Fibroblast of upper back skin (primary cell): ENCODE measurements around the gene COG6.

Experiments
- DNase-seq: peaks from one replicate; pipeline ENCODE4 v3.0.0-alpha.2; 2013

Gene COG6

DNA sequence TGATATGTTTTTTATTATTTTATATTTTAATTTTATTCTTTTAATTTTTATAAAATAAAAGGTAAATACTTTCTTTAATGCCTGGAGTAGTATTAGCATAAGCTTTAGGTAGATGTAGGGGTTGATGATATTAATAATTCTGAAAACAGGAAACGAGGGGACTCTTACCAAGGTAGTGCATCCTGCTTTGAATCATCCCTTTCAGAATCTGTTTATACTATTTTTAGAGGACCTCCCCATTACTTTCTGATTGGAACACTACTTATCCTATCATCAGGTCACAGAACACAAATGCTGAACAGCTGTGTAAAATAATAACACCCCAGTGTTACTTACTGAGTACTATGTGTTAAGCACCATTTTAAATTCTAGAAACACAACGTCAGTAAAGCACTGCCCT, 27.3 kb downstream of the COG6 start:
- DNase-seq, result no peak

DNA sequence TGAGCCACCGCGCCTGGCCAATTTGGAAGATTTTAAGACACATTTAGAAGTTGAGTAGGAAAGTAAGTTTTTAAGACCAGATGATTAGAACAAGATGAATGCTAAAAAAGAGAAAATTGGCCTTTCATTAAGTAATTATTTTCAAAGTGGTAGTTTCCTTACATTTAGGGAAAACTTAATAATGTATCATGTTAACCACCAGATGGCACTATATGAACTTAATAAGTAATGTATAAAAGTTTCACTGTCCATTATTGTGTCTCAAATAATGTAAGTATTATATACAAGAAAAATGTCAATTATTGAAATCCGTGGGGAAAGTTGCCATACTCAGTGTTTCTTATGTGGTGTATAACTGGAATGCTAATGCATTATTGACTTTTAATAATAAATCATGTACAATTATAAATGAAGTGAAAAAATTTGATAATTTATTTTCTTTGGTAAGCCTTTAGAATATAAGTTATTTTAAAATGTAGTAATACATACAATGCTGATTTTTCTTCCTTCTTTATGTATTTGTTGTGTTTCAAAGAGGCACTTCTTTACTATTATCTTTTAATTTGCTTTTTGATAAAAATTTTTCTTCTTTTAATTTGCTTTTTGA, 29.2 kb downstream of the COG6 start:
- DNase-seq, result peak; percentile 54

DNA sequence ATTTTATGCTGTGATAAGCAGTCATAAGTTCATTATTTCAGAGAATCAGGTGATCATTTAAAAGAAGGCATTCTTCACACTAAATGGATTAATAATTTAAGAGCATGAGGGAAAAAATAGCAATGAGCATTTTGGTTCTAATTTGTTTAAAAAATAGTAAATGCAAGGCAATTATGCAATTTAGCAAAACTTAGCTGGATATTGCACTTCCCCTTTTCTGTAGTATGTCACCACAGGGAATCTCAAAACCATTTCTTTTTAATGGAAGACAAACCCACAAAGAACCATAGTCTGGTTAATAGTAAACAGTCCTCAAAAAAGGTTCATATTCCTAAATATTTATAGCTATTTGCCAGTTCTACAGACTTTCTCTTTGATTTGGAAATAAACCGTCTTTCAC, 30.2 kb downstream of the COG6 start:
- no peak for DNase-seq

DNA sequence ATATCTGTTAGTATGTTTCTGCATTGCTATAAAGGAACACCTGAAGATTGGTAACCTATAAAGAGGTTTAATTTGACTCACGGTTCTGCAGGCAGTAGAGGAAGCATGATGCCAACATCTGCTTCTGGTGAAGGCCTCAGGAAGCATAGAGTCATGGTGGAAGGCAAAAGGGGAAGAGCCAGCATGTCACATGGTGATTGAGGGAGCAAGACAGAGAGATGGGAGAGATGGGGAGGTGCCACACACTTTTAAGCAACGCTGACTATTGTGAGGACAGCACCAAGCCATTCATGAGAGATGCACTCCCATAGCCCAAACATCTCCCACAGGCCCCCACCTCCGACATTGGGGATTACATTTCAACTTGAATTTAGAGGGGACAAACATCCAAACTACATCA, 32.8 kb downstream of the COG6 start:
- DNase-seq, result no peak

DNA sequence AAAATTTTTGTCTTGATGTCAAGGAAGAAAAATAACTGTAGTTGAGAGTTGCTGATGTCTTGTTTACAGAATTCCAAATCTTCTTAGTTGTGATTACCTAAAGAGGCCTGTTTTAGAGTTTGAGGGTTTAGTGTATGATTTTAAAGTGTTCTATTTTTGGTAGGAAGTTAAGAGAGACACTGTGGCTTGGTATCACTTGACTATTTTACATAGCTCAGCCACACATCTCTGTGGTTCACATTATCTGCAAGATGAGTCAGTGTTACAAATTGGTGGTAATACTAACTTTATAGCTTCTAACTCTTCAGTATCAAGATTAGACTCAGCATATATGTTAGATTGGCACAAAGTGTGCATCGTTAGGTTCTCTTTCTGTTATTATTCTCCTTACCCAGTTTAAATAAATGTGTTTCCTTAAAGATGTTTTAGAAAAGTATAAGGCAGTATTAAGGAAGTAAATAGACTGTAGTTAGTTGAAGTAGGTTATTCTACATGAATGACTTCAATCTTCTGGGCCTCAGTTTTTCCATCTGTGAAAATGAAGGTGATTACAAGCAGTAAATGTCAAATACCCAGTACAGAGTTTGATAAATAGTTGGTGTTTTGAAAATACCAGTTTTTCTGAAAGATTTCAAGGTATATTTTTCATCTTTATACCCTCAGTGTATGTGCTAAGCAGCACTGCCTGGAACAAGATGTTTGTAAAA, 33.4 kb downstream of the COG6 start:
- DNase-seq, result peak; percentile 28

DNA sequence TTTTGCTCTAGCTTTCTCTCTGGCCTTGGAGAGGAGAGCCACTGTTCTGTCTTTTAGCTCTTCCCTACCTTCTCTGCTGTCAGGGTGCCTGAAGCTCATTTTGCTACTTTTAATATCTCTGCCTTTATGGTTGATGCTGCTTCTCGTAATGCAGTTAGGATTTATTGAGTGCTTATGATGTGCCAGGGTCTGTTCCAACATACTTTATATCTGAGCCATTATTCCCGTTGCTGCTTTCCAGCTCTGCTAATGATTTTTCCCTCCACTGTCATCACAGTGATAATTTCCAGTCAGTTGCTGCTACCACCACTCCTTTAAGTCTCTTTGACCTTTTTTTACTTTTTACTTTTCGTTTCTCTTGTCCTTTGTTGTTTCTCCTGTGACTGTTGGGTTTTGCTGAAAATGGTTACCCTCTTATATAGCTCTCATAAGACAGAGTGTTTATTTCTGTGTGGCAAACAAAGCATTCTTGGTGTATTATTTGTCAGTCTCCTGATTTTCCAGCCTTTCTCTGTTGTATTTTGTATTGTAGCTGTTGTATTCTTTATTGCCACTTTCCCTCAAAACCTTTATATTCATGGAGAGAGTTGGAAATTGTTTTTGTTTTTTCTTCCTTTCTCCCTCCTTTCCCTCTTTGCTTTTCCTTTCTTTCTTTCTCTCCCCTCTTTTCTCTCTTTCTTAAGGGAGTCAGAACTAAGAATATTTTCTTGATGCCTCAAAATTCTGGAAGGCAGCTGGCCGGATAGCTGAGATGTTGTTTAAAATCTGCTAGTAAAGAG, 37.4 kb downstream of the COG6 start:
- DNase-seq, result peak; percentile 28

DNA sequence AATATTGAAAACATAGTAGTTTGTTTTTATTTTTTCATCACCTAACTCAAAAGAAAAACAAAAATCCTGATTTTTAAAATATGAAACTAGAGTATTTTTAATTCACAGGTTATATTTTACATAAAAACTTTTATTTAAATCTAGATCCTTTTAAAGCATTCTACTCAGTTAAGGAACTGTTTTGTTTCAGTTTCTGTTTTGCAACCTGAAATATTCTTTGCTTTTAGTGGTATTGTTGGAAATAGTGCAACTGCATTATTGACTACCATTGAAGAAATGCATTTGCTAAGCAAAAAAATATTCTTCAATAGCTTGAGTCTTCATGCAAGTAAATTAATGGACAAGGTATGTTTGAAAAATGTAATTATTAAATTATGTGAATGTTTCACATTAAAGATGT, 43.8 kb downstream of the COG6 start:
- DNase-seq, result no peak

DNA sequence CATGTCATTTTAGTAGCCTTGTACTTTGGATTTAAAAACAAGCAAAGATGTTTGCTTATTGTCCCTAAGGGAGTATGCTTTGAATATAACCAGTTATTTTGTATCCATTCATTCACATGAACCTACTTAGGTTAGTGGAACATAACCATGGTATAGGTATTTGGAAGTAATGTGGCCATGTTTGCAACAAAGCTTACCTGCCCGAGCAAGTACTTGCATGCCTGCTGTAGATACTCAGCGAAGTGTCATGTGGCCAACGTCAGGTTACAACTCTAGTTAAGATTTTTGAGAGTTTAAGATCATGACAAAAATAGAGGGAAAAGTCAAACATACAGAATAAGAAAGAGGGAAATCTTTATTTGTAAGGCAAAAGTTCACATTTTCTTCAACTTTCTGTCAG, 57.2 kb downstream of the COG6 start:
- no peak for DNase-seq

DNA sequence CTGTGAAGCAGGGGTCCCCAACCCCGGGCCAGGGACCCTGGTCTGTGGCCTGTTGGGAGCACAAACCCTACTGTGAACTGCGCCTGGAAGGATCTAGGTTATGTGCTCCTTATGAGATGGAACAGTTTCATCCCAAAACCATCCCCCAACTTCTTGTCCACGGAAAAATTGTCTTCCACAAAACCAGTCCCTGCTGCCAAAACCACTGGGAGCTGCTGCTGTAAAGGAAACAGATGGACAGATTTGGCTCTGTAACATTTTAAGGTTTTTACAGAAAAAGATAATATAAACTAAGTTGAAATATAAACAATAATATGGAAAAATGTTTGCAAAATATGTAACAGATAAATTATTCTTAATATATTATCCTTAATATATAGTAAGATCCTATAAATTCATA, 73.7 kb downstream of the COG6 start:
- peak; percentile 9 for DNase-seq

DNA sequence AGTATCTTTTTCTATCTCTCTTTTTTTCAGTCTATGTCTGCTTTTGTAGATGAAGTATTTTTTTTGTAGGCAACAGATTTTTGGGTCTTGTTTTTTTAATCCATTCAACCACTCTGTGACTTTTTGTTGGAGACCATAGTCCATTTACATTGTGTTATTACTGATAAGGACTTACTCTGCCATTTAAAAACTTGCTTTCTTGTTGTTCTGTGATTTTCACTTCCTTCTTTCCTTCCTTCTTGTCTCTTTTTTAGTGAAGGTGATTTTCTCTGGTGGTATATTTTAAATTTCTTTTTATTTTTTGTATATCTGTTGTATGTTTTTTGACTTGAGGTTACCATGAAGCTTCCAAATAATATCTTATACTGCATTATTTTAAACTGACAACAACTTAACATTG, 79.5 kb downstream of the COG6 start:
- no peak for DNase-seq

DNA sequence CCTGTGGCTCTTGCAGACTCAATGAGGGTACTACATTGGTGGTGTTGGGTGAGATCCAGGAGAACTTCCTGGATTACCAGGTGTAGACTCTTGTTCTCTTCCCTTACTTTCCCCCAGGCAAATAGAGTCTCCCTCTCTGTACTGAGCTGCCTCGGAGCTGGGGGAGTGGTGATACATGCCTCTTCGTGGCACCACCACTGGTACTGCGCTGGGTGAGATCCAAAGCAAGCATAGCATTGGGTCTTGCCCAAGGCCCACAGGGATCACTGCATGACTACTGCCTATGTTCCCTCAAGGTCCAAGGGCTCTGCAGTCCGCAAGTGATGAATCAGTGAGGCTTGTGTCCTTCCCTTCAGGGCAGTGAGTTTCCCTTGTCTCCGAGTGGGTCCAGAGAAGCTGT, 81.6 kb downstream of the COG6 start:
- no peak for DNase-seq

DNA sequence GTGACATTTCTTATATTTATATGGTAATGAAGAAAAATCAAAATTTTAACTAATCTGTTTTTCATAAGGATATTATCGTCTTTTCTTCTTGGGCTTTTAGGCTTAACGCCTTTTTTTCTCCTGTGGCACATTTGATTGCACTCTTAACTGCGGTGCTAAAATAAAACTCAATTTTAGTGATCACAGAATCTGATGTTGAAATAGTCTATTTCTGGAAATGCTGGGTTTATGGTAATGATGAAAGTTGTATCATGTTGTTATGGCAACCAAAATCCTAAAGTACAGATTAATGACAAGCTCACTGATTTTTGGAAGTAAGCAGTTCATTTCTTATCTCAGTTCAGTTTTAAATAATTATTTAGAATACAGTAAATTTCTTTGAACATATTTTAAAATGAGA, 85.3 kb downstream of the COG6 start:
- no peak for DNase-seq

DNA sequence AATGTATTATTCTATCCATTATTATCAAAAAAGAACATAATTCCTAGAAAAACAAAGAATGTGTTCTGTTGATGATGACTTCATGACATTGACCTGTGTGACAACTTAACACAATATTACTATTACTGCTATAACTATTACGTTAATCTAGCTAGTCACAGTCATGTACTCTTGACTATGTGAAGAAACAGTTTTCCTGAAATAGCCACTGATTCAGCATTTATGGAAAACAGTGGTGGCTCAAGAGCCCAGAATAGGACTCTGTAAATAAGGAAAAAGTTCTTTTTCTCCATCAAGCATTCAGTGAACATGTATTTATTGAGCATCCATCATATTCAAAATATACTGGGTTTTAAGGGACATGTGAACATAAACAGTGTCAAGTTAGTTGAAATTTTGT, 93.5 kb downstream of the COG6 start:
- DNase-seq, result no peak

DNA sequence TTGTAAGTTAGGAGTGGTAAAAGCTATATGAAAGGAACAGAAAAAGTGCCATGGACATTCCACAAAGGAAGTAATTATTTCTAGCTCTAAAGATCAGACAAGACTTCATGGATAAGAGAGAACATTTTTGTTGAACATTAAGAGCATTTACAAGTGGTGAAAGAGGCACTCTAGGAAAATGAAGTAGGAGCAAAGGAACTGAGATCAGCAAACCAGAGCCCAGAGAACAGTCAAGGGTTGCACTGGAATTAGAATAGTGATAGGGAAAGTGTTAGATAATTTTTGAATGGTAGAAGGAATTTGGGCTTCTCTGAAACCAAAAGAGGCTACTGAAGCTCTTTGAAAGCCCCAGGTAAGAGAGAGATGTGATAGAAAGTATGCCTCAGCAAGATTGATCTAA, 94.1 kb downstream of the COG6 start:
- DNase-seq, result no peak

DNA sequence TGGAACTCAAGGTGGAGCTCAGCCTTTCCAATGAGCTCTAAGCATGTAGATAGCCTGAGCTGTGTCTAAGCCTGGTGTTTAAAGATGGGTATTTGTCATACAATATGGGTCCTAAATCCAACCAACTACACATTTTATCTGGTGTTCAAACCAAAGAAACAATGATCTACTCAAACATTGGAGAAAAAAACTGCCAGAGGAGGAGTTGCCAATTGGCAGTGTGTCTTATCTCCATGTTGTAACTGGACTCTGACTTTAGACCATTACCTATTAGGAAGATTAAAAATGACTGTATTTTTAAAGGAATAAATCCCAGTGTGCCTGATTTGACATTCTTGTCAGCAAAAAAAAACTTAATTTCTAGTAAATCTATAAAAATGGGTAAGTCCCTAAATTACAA, 96.3 kb downstream of the COG6 start:
- no peak for DNase-seq

DNA sequence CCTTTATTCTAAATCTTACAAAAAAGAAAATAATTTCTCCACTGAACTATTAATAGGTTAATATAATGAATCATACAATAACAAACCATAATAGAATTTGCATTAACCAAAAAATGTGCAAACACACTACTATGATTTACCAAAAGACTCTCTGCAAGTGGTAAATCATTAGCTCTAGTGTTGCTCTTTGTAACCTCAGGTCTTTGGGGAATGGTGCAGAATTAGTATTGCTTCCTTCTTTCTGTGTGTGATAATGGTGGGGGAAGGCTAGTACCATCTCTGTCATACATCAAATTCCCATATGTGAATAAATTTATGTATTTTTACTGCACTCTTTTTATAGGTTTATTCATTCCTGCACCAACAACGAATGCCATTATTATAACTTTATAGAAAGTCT, 105.1 kb downstream of the COG6 start:
- DNase-seq, result peak; percentile 50

DNA sequence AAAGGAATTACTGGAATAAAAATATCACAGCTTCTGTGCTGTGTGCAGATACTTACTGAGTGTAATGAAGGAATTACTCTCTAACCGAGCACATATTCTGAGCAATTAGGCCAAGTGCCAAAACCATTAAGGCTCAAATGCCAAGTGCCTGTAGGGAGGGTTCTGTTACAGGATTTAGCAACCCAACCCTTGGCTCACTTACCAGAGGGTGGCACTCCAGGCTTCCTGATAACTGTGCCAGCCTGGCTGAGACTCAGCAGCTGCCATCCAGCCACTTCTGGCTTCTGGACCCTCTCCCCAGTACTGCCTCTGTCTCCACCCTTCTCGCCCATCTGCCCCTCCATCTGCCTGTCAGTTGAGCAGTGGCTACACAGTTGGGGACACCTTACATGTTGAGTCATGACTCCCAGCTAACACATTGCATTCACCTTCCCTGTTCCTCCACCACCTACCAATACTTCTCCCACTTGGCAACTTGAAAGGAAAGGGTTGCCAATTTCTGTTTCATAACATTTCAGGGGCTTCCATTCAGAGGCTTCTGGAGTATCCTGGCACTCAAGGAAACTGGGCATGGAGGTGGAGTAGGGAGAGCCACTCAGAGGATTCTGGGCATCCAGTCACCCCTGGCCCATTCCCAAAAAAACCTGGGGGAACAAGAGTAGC, 110.5 kb downstream of the COG6 start:
- peak; percentile 40 for DNase-seq

DNA sequence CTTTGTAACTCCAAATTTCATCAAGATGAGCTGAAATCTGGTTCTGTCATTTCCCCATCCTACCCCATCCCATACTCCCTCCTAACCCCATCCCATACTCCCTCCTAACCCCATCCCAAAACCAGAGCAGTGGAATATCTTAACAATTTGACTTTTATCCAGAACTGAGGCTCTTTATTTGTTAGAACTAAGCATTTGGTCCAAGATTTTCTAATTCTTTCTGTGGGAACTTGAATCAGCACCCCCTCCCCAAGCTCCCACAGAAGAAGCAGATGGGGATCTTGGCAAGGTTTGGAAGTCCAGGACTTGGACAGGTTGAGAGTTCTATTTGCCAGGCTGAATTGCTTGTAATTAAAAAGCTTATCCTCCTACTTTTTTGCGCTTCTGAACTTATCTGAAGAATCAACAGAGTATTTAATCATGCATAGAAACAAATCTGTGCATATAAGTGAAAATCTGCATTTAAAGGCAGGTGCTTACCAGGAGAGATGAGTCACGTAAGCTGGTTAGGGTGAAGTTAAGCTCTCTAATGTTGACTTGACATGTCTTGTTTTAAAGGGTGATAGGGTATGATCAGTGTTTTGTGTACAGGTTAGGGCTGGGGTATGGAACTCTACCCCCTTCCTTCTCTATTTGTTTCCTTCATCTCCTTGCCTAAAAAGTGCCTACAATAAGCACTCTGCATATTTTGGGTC, 111.1 kb downstream of the COG6 start:
- no peak for DNase-seq

DNA sequence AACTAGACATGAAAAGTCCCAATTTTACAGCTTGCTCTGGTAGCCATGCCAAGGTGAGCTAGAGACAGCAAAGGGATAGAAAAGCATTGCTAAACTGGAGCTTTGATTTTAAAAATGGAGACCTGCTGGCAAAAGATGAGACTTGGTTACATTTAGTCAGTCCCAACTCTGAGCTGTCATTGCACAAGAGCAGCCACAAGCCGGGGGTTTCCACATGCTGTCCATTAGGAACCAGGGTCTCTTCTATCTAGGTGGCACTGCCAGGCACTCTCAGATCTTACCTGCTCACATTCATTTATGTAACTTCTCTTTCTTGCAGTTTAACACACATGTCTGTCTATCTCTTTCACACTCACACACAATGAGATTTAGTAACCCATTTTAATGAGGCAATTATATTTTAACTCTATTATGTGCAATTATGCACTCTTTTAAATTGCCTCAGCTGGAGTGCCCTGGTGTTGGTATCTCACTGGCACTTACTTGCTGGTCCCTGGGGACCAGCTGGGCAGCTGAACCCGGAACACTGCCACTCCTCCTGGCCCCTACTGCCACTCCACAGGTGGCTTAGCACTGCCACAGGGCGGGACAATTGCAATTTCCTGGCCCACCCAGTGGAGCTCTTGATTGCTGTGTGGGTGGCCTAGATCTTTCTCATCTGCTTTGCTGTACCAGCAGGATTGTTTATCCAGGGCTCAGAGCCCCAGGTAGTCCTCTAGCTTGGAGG, 112.5 kb downstream of the COG6 start:
- no peak for DNase-seq

DNA sequence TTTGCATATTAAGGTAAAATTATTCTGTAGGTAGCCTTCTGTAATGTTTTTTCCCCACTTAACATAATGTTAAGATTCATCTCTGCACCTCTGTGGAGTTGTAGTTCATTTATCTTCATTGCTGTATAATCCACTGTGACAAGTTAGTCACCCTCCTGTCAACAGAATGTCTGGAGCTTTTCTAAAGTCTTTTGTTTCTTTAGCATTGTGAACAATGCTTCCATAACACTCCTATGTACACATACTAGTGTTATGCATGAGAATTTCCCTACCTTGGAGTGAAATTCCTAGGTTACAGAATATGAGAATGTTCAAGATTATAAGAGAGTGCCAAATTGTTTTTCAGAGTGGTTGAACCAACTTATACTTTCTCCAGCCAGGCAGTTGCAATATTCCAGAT, 113.5 kb downstream of the COG6 start:
- DNase-seq, result peak; percentile 16

DNA sequence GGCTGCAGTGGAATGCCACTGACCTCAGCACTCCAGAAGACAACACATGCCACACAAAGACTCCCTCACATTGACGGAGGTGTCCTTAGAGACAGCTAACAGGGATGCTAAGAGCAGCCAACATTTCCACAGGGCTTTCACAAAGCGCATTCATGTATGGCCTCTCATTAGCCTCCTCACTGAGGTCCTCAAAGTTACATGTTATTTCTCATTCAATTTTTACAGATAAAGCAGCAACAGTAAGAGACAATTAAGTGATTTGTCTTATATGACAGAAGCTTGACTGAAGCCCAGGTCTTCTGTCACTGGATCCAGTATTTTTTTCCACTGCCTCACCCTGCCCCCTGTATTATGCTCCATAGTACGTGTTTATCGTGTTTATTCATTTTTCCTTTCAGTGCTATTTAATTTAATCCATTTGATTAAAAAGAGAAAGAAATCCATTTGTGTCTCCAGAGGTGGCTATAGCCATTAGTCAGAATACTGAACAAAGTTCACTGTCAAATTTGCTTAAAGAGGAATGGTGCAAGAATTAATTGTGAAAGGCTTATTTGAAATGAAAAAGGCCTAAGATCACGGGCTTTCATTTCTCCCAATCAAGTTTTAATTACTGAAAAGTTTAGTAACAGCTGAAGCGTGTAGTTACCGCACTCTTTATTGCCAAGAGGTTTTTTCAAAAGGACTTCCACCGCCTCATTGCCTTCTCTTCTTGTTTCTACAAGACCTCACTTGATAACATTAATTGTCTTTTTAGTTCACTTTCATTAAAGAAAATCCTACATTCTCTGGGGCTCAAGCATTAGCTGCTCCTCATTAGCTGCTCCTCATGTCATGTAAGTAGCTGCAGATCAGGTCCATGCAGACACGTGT, 115.0 kb downstream of the COG6 start:
- DNase-seq, result no peak
